IMR-90 (cell line): ENCODE measurements around the gene MRGPRE. TPM values are rescaled to one million over a fixed set of nuclear protein-coding genes. Genes with fewer than 3 reads are reported as not detected.

Experiments used
- ATAC-seq: fragments of 200-7000 bp; cut with Tn5 transposase; 2 replicates; pipeline ENCODE4 v1.9.1; 2020; ENCODE audit warnings: low read depth, mild to moderate bottlenecking, moderate library complexity
- BruUV-seq: library from RNA; stranded (reverse); fragments of 400-500 nt; replicated peaks from 2 replicates; lab custom pipeline; 2021; lab: Mats Ljungman, UMichigan
- CTCF ChIA-PET: fragments of 300-600 bp; formaldehyde crosslinking; extraction: SDS; loops from one replicate; lab custom pipeline; 2021; ENCODE audit warnings: antibody characterized with exemption; lab: Yijun Ruan, JAX
- POLR2A ChIA-PET: fragments of 300-600 bp; sonication (Branson Sonifier 250); formaldehyde crosslinking; loops from one replicate; lab custom pipeline; 2022; ENCODE audit warnings: antibody characterized with exemption; ENCODE audit not compliant: unreplicated experiment; lab: Charles Lee
- DNase-seq: peaks from one replicate; pipeline ENCODE4 v3.0.0; 2013
- H2AFZ ChIP-seq: replicated peaks from 2 replicates; pipeline ENCODE3; 2013; ENCODE audit warnings: low read length, mild to moderate bottlenecking; ENCODE audit not compliant: poor library complexity
- H2AK5ac ChIP-seq: 2 replicates; pipeline ENCODE4 v1.6.1; 2013; ENCODE audit warnings: low read depth, low read length, inconsistent platforms
- H2AK9ac ChIP-seq: replicated peaks from 2 replicates; pipeline ENCODE3; 2013; ENCODE audit warnings: mild to moderate bottlenecking, low read depth, low read length, moderate library complexity; ENCODE audit not compliant: poor library complexity
- H2BK120ac ChIP-seq: 2 replicates; pipeline ENCODE4 v1.6.1; 2013; ENCODE audit warnings: low read depth, low read length, inconsistent platforms
- H2BK15ac ChIP-seq: 3 replicates; pipeline ENCODE4 v1.6.1; 2013; ENCODE audit warnings: low read depth, low read length, inconsistent platforms
- H2BK20ac ChIP-seq: 2 replicates; pipeline ENCODE4 v1.6.1; 2013; ENCODE audit warnings: low read depth, mild to moderate bottlenecking, inconsistent platforms, low read length, moderate library complexity
- H2BK5ac ChIP-seq: 2 replicates; pipeline ENCODE4 v1.6.1; 2013; ENCODE audit warnings: mild to moderate bottlenecking, low read depth, low read length, inconsistent platforms; ENCODE audit not compliant: poor library complexity, severe bottlenecking
- H3K14ac ChIP-seq: replicated peaks from 2 replicates; pipeline ENCODE4 v1.6.1; 2013; ENCODE audit warnings: low read depth, low read length, inconsistent platforms
- H3K18ac ChIP-seq: 2 replicates; pipeline ENCODE4 v1.6.1; 2013; ENCODE audit warnings: low read depth, low read length, control low read depth
- H3K23ac ChIP-seq: 2 replicates; pipeline ENCODE4 v1.6.1; 2013; ENCODE audit warnings: low read depth, low read length, inconsistent platforms
- H3K27ac ChIP-seq: 2 replicates; pipeline ENCODE4 v1.5.1; 2013; ENCODE audit warnings: mild to moderate bottlenecking, control low read depth, low read length; ENCODE audit not compliant: insufficient read depth
- H3K27me3 ChIP-seq: 2 replicates; pipeline ENCODE4 v1.6.1; 2013; ENCODE audit warnings: low read length; ENCODE audit not compliant: control insufficient read depth, insufficient read depth
- H3K36me3 ChIP-seq: 2 replicates; pipeline ENCODE4 v1.6.1; 2013; ENCODE audit warnings: low read length, mixed read lengths; ENCODE audit not compliant: control insufficient read depth, insufficient read depth
- H3K4ac ChIP-seq: 2 replicates; pipeline ENCODE4 v1.6.1; 2013; ENCODE audit warnings: low read depth, low read length, inconsistent platforms
- H3K4me1 ChIP-seq: 2 replicates; pipeline ENCODE4 v1.6.1; 2013; ENCODE audit warnings: low read length, mixed read lengths; ENCODE audit not compliant: control insufficient read depth, insufficient read depth
- H3K4me2 ChIP-seq: 2 replicates; pipeline ENCODE4 v1.6.1; 2013; ENCODE audit warnings: low read depth, mild to moderate bottlenecking, control low read depth, low read length, moderate library complexity
- H3K4me3 ChIP-seq: 2 replicates; pipeline ENCODE4 v1.5.1; 2013; ENCODE audit warnings: low read depth, mild to moderate bottlenecking, control low read depth, low read length, moderate library complexity; ENCODE audit not compliant: insufficient read depth
- H3K56ac ChIP-seq: 2 replicates; pipeline ENCODE4 v1.6.1; 2013; ENCODE audit warnings: low read length, inconsistent platforms; ENCODE audit not compliant: insufficient read depth; ENCODE audit errors: extremely low read depth
- H3K79me1 ChIP-seq, 2 experiments: 2 replicates each; pipeline ENCODE4 v1.6.1; 2013; ENCODE audit warnings: low read length in 2 of 2, inconsistent platforms in 1 of 2, low read depth in 1 of 2
- H3K9ac ChIP-seq: 2 replicates; pipeline ENCODE4 v1.6.1; 2013; ENCODE audit warnings: low read depth, low read length, control low read depth
- H3K9me1 ChIP-seq: 2 replicates; pipeline ENCODE4 v1.6.1; 2013; ENCODE audit warnings: low read length, inconsistent platforms; ENCODE audit not compliant: insufficient read depth
- H3K9me3 ChIP-seq: 2 replicates; pipeline ENCODE4 v1.6.1; 2013; ENCODE audit warnings: low read length; ENCODE audit not compliant: control insufficient read depth, insufficient read depth
- H4K20me1 ChIP-seq: 2 replicates; pipeline ENCODE4 v1.6.1; 2013; ENCODE audit warnings: low read length, inconsistent platforms; ENCODE audit not compliant: insufficient read depth
- H4K5ac ChIP-seq: 2 replicates; pipeline ENCODE4 v1.6.1; 2013; ENCODE audit warnings: mild to moderate bottlenecking, low read depth, low read length, control low read depth
- H4K8ac ChIP-seq, 2 experiments: 2 replicates each; pipeline ENCODE4 v1.6.1; 2013; ENCODE audit warnings: low read depth in 2 of 2, low read length in 2 of 2, control low read depth in 1 of 2, inconsistent platforms in 1 of 2
- H4K91ac ChIP-seq: 2 replicates; pipeline ENCODE4 v1.6.1; 2013; ENCODE audit warnings: low read depth, low read length, inconsistent platforms; ENCODE audit not compliant: insufficient read depth
- WGBS, 2 experiments: methylation state at CpG; one replicate each; pipeline versions ENCODE4 v1.1.5 to v1.1.7; 2013; ENCODE audit warnings: missing lambda C conversion rate in 2 of 2; ENCODE audit not compliant: insufficient read length in 1 of 2; ENCODE audit errors: extremely low coverage in 2 of 2; 5-methylcytosine and 5-hydroxymethylcytosine counted together
- dilution Hi-C: fragments of 300-500 bp; cut with HindIII; formaldehyde crosslinking; loops from one replicate; pipeline ENCODE4 v1.14.3; 2018; ENCODE audit warnings: low sequenced_read_pairs; ENCODE audit not compliant: unreplicated experiment
- in situ Hi-C: fragments of 300-500 bp; cut with MboI; formaldehyde crosslinking; loops from 3 replicates; pipeline ENCODE4 v1.14.3; 2019; ENCODE audit warnings: low sequenced_read_pairs, inconsistent platforms, mixed read lengths
- intact Hi-C: fragments of 100-400 bp; cut with micrococcal nuclease; formaldehyde crosslinking; loops from 2 replicates; pipeline ENCODE4 v1.10.0; 2022
- polyA plus RNA-seq, 3 experiments: library from polyadenylated mRNA; depleted of rRNA; stranded (reverse); fragments of >200 nt; gene quantifications; 2 replicates each; pipeline ENCODE4 v1.2.3, GENCODE V29; 2012; ENCODE audit warnings: low replicate concordance in 1 of 3
- total RNA-seq: library from RNA; depleted of rRNA; stranded (reverse); fragments of >200 nt; gene quantifications from 2 replicates; pipeline ENCODE4 v1.2.3, GENCODE V29; 2012
- TF ChIP-seq, protein P1 (sequence below): fragments of 150-350 bp; IDR thresholded peaks from 2 replicates; pipeline ENCODE4 v1.6.1; 2017; ENCODE audit warnings: mild to moderate bottlenecking, antibody characterized with exemption, low read length, low read depth
- TF ChIP-seq, protein P2 (sequence below): conservative IDR thresholded peaks from 2 replicates; pipeline ENCODE4 v1.5.1; 2012; ENCODE audit warnings: mild to moderate bottlenecking, low read depth, low read length, improper control_type of control experiment

MRGPRE gene
- total and polyA plus RNA-seq, 2 of the 4 experiments (the other 2 are of a cell fraction) = not detected

DNA sequence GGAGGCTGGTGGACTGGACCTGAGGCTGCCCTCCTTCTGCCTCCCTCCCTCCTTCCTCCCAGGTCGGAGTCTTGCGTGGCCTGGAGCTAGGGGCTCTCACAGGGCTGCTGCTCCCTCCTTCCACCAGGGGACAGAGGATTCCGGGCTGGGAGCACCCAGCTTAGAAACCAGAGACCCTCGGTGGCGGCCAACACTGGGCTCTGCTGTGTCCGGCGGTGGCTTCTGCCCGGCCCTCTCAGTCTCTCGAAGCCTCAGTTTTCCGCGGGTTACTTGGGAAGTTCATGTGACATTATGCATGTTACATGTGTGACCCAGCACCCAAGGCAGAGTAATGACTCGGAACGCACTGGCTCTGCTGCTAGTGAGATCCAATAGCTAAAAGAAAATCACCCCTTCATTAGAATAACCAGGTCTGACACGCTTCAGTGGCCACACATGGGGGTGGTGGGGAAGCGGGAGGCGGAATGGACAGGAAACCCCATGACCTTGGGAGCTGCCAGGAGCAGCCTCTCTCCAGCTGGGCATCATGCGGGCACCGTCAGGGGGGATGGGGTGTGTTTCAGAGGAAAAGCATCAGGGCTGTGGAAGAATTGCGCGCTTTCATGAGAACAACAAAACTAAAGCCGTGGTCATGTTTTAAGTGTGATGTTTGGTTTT, 7.7 kb downstream of the MRGPRE start:
- H3K4me2 ChIP-seq = no peak overlapping the region
- CTCF ChIA-PET = no interaction called here
- no peak overlapping the region for H3K9ac ChIP-seq
- H3K9me1 ChIP-seq = no peaks in the 10 kb centered on the region
- TF ChIP-seq, protein P1, sequence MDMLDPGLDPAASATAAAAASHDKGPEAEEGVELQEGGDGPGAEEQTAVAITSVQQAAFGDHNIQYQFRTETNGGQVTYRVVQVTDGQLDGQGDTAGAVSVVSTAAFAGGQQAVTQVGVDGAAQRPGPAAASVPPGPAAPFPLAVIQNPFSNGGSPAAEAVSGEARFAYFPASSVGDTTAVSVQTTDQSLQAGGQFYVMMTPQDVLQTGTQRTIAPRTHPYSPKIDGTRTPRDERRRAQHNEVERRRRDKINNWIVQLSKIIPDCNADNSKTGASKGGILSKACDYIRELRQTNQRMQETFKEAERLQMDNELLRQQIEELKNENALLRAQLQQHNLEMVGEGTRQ = no peak
- TF ChIP-seq, protein P2, sequence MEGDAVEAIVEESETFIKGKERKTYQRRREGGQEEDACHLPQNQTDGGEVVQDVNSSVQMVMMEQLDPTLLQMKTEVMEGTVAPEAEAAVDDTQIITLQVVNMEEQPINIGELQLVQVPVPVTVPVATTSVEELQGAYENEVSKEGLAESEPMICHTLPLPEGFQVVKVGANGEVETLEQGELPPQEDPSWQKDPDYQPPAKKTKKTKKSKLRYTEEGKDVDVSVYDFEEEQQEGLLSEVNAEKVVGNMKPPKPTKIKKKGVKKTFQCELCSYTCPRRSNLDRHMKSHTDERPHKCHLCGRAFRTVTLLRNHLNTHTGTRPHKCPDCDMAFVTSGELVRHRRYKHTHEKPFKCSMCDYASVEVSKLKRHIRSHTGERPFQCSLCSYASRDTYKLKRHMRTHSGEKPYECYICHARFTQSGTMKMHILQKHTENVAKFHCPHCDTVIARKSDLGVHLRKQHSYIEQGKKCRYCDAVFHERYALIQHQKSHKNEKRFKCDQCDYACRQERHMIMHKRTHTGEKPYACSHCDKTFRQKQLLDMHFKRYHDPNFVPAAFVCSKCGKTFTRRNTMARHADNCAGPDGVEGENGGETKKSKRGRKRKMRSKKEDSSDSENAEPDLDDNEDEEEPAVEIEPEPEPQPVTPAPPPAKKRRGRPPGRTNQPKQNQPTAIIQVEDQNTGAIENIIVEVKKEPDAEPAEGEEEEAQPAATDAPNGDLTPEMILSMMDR = no peak
- no peaks in the 10 kb centered on the region for H4K20me1 ChIP-seq
- H3K79me1 ChIP-seq = no peaks in the 10 kb centered on the region
- H2BK5ac ChIP-seq = no peak overlapping the region
- H4K5ac ChIP-seq = no peak overlapping the region
- peaks cover 71% of the 10 kb centered on the region for H3K27me3 ChIP-seq
- H3K23ac ChIP-seq = no peak overlapping the region
- H3K4ac ChIP-seq = no peak overlapping the region
- dilution Hi-C loops (no loop called here), intact Hi-C loops (no loop called here), in situ Hi-C loops (no loop called here)
- no peak overlapping the region for H3K18ac ChIP-seq
- no peak overlapping the region for H2BK120ac ChIP-seq
- WGBS, 2 experiments = 61% methylated on average over 10 of the region's 21 CpGs; no CpG with 5 or more reads in 1 of the 2 experiments
- peak overlapping the region; percentile 28 for H2AK9ac ChIP-seq
- no peaks in the 10 kb centered on the region for H3K9me3 ChIP-seq
- no peak; the same call in 1 of the 2 replicates for ATAC-seq
- H2BK20ac ChIP-seq = no peak overlapping the region
- no peak overlapping the region for H3K27ac ChIP-seq
- H4K91ac ChIP-seq = no peak overlapping the region
- POLR2A ChIA-PET = no interaction called here
- no peak overlapping the region for H2AK5ac ChIP-seq
- no peak overlapping the region for H3K14ac ChIP-seq
- no TSS peak for BruUV-seq
- H3K56ac ChIP-seq = no peak overlapping the region
- no peak overlapping the region for H2BK15ac ChIP-seq
- H3K4me1 ChIP-seq = no peaks in the 10 kb centered on the region
- no peak overlapping the region for H2AFZ ChIP-seq
- no peak overlapping the region for H3K4me3 ChIP-seq
- H3K36me3 ChIP-seq = no peaks in the 10 kb centered on the region
- DNase-seq = no peak
- H4K8ac ChIP-seq = no peak overlapping the region
